AG09309 (cell line): ENCODE measurements around the gene MPRIP.

ENCODE experiments used
- DNase-seq: peaks from one replicate; pipeline ENCODE4 v3.0.0-alpha.2; 2010; ENCODE audit warnings: low read depth
- H3K4me3 ChIP-seq: 2 replicates; pipeline ENCODE4 v1.5.1; 2011; ENCODE audit warnings: mild to moderate bottlenecking, low read depth, low read length, moderate library complexity; ENCODE audit not compliant: control insufficient read depth
- TF ChIP-seq, protein P1 (sequence below): IDR thresholded peaks from 2 replicates; pipeline ENCODE4 v1.5.1; 2011; ENCODE audit warnings: mild to moderate bottlenecking, low read depth, low read length, inconsistent platforms; ENCODE audit not compliant: insufficient read depth, control insufficient read depth; ENCODE audit errors: missing control alignments

MPRIP gene

DNA sequence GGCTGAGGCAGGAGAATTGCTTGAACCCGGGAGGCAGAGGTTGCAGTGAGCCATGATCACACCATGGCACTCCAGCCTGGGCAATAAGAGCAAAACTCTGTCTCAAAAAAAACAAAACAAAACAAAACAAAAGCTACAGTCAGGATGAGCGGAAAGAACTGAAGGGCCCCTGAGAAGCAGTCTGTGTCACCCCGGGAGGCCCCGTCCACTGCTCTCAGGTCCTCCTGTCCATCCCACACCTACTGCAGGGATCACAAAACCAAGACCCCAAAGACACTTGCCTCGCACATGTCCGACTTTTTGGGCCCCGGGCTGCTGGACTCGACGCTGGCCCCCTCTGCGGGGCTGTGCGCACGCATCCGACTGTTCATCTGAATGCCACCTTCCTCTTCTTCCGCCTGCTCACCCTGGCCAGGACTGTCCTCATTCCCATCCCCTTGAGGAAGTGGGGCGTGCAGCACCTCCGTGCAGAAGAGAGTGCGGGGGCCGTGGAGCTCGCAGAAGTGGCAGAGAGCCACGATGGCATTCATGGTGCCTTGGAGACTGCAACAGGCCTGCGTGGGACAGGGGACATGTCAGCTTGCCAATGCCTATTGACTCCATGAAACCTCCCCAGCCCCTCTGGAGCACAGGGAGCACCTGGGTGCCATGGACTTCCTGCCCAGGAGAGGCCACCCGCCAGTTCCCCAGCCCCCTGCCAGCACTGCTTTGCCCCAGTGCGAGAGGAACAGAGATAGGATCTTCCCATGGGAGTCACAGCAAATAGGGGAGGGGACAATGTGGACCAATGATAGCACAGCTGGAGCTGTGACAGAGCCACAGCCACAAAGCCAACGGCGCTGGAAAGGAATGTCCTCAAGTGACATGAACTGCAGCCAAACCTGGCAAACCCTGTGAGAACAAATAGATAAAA lies 185.6 kb downstream of the MPRIP start:
- TF ChIP-seq, protein P1, sequence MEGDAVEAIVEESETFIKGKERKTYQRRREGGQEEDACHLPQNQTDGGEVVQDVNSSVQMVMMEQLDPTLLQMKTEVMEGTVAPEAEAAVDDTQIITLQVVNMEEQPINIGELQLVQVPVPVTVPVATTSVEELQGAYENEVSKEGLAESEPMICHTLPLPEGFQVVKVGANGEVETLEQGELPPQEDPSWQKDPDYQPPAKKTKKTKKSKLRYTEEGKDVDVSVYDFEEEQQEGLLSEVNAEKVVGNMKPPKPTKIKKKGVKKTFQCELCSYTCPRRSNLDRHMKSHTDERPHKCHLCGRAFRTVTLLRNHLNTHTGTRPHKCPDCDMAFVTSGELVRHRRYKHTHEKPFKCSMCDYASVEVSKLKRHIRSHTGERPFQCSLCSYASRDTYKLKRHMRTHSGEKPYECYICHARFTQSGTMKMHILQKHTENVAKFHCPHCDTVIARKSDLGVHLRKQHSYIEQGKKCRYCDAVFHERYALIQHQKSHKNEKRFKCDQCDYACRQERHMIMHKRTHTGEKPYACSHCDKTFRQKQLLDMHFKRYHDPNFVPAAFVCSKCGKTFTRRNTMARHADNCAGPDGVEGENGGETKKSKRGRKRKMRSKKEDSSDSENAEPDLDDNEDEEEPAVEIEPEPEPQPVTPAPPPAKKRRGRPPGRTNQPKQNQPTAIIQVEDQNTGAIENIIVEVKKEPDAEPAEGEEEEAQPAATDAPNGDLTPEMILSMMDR = no peak
- no peak for DNase-seq
- H3K4me3 ChIP-seq = no peak overlapping the region

GRCh38 chr17:17228521-17229279 lies 186.4 kb downstream of the MPRIP start:
- TF ChIP-seq, protein P1 = no peak
- DNase-seq = no peak
- no peak overlapping the region for H3K4me3 ChIP-seq

GRCh38 chr17:17229416-17230384 lies 187.4 kb downstream of the MPRIP start:
- no peak for DNase-seq
- TF ChIP-seq, protein P1 = no peak
- no peak overlapping the region for H3K4me3 ChIP-seq

GRCh38 chr17:17231621-17232302 lies 189.5 kb downstream of the MPRIP start:
- TF ChIP-seq, protein P1 = no peak
- no peak overlapping the region for H3K4me3 ChIP-seq
- no peak for DNase-seq

DNA sequence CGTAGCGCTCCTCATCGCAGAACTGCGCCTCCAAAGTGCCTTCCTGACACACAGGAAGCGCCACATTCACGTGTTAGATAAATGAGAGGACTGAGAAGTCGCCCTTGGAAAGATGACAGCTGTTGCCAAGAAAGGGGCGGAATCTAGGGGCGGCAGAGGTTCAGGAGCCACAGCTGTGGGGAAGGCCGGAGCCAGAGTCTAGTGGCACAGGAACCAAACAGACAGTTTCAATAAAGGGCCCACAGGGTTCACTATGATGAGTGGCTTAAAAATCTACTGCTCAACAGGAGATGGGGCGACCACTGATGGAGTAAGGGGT lies 190.0 kb downstream of the MPRIP start:
- TF ChIP-seq, protein P1 = no peak
- no peak overlapping the region for H3K4me3 ChIP-seq
- DNase-seq = no peak
